WTC11 (cell line): ENCODE results near the gene C20orf96.
"Not testable (repeated sequence)": the region's sequence is repeated elsewhere in the genome, so short reads cannot be mapped to it uniquely, and the experiment has no call there.

Experiments used
- CREB1 ChIP-seq: sonication (generic); formaldehyde crosslinking; IDR thresholded peaks from 2 replicates; pipeline ENCODE4 v1.8.0; 2023; ENCODE audit warnings: mild to moderate bottlenecking, missing genetic modification reagents
- MLX ChIP-seq: sonication (generic); formaldehyde crosslinking; IDR thresholded peaks from 2 replicates; pipeline ENCODE4 v1.8.1; 2023; ENCODE audit warnings: mild to moderate bottlenecking, missing genetic modification reagents, moderate library complexity
- TCF7 ChIP-seq: sonication (generic); formaldehyde crosslinking; IDR thresholded peaks from 2 replicates; pipeline ENCODE4 v1.8.0; 2022; ENCODE audit warnings: mild to moderate bottlenecking, low read depth, missing genetic modification reagents, moderate library complexity
- TF ChIP-seq, protein P1 (sequence below): sonication (generic); formaldehyde crosslinking; IDR thresholded peaks from 2 replicates; pipeline ENCODE4 v1.8.0; 2023; ENCODE audit warnings: mild to moderate bottlenecking, missing genetic modification reagents
- TF ChIP-seq, protein P2 (sequence below): sonication (generic); formaldehyde crosslinking; IDR thresholded peaks from 2 replicates; pipeline ENCODE4 v1.8.1; 2022; ENCODE audit warnings: low read depth, missing genetic modification reagents, borderline replicate concordance
- TF ChIP-seq, protein P3 (sequence below): fragments of 200-600 bp; IDR thresholded peaks from 2 replicates; pipeline ENCODE4 v1.8.0; 2022; ENCODE audit warnings: antibody characterized with exemption
- TF ChIP-seq, protein P4 (sequence below): sonication (generic); formaldehyde crosslinking; IDR thresholded peaks from 2 replicates; pipeline ENCODE4 v1.8.1; 2023; ENCODE audit warnings: mild to moderate bottlenecking, missing genetic modification reagents, moderate library complexity

GRCh38 chr20:253447-253846, 37.1 kb downstream of the C20orf96 start:
- not testable (repeated sequence) for TF ChIP-seq MLX (CRISPR knock-in tag); CREB1 (CRISPR knock-in tag); TCF7
- TF ChIP-seq, protein P1, sequence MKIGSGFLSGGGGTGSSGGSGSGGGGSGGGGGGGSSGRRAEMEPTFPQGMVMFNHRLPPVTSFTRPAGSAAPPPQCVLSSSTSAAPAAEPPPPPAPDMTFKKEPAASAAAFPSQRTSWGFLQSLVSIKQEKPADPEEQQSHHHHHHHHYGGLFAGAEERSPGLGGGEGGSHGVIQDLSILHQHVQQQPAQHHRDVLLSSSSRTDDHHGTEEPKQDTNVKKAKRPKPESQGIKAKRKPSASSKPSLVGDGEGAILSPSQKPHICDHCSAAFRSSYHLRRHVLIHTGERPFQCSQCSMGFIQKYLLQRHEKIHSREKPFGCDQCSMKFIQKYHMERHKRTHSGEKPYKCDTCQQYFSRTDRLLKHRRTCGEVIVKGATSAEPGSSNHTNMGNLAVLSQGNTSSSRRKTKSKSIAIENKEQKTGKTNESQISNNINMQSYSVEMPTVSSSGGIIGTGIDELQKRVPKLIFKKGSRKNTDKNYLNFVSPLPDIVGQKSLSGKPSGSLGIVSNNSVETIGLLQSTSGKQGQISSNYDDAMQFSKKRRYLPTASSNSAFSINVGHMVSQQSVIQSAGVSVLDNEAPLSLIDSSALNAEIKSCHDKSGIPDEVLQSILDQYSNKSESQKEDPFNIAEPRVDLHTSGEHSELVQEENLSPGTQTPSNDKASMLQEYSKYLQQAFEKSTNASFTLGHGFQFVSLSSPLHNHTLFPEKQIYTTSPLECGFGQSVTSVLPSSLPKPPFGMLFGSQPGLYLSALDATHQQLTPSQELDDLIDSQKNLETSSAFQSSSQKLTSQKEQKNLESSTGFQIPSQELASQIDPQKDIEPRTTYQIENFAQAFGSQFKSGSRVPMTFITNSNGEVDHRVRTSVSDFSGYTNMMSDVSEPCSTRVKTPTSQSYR, result not testable (repeated sequence)
- TF ChIP-seq, protein P2, sequence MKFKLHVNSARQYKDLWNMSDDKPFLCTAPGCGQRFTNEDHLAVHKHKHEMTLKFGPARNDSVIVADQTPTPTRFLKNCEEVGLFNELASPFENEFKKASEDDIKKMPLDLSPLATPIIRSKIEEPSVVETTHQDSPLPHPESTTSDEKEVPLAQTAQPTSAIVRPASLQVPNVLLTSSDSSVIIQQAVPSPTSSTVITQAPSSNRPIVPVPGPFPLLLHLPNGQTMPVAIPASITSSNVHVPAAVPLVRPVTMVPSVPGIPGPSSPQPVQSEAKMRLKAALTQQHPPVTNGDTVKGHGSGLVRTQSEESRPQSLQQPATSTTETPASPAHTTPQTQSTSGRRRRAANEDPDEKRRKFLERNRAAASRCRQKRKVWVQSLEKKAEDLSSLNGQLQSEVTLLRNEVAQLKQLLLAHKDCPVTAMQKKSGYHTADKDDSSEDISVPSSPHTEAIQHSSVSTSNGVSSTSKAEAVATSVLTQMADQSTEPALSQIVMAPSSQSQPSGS (CRISPR knock-in tag), result not testable (repeated sequence)
- TF ChIP-seq, protein P3, sequence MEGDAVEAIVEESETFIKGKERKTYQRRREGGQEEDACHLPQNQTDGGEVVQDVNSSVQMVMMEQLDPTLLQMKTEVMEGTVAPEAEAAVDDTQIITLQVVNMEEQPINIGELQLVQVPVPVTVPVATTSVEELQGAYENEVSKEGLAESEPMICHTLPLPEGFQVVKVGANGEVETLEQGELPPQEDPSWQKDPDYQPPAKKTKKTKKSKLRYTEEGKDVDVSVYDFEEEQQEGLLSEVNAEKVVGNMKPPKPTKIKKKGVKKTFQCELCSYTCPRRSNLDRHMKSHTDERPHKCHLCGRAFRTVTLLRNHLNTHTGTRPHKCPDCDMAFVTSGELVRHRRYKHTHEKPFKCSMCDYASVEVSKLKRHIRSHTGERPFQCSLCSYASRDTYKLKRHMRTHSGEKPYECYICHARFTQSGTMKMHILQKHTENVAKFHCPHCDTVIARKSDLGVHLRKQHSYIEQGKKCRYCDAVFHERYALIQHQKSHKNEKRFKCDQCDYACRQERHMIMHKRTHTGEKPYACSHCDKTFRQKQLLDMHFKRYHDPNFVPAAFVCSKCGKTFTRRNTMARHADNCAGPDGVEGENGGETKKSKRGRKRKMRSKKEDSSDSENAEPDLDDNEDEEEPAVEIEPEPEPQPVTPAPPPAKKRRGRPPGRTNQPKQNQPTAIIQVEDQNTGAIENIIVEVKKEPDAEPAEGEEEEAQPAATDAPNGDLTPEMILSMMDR, result not testable (repeated sequence)
- TF ChIP-seq, protein P4, sequence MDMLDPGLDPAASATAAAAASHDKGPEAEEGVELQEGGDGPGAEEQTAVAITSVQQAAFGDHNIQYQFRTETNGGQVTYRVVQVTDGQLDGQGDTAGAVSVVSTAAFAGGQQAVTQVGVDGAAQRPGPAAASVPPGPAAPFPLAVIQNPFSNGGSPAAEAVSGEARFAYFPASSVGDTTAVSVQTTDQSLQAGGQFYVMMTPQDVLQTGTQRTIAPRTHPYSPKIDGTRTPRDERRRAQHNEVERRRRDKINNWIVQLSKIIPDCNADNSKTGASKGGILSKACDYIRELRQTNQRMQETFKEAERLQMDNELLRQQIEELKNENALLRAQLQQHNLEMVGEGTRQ (CRISPR knock-in tag), result not testable (repeated sequence)
